K562 treated with DMSO at 1 percent for 12 hours (cell line): Measurements from ENCODE around the gene GBP7. TPM values are rescaled to one million over a fixed set of nuclear protein-coding genes. Genes with fewer than 3 reads are reported as not detected.

ENCODE experiments used
- total RNA-seq: library from RNA; unstranded; fragments of 300-600 nt; gene quantifications from 2 replicates; pipeline ENCODE4 v1.2.3, GENCODE V29; 2022; ENCODE audit not compliant: insufficient read depth

GBP7 gene, protein sequence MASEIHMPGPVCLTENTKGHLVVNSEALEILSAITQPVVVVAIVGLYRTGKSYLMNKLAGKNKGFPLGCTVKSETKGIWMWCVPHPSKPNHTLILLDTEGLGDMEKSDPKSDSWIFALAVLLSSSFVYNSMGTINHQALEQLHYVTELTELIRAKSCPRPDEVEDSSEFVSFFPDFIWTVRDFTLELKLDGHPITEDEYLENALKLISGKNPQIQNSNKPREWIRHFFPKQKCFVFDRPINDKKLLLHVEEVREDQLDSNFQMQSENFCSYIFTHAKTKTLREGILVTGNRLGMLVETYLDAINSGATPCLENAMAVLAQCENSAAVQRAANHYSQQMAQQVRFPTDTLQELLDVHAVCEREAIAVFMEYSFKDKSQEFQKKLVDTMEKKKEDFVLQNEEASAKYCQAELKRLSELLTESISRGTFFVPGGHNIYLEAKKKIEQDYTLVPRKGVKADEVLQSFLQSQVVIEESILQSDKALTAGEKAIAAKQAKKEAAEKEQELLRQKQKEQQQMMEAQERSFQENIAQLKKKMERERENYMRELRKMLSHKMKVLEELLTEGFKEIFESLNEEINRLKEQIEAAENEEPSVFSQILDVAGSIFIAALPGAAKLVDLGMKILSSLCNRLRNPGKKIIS
- total RNA-seq = not detected in 2 replicates

DNA sequence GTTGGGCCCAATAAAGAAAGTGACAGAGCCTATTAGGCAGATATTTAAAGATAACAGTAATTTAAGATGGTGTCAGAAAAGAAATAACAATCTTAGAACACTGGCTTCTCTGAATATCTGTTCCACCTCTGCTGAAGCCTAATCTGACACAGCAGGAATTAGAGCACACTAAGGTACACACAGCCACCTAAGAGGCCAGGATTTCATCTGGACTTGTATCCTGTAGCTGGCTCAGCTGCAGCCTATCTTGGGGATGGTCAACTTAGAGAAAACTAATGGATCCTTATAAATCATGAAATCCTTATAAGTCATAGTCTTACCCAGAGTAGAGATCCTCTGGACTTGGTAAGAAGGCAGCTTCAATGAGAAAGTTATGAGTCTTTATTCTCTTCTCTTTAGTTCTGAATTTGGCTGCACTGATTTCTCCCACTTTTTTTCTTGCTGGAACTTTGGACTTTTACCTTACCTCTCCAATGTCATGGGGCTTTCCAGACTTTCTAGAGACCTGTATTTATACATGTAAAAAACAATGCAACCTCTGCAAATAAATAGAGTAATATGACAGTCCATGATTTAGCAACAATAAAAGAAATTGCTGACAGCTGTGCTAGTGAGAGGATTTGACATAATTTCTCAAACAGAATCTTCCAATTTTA is at the start of gene GBP7:
TSS of gene GBP7 (minus strand) at position 403 of the 656 bp plus-strand sequence. CDS start 4,068 bp downstream, outside the sequence.

DNA sequence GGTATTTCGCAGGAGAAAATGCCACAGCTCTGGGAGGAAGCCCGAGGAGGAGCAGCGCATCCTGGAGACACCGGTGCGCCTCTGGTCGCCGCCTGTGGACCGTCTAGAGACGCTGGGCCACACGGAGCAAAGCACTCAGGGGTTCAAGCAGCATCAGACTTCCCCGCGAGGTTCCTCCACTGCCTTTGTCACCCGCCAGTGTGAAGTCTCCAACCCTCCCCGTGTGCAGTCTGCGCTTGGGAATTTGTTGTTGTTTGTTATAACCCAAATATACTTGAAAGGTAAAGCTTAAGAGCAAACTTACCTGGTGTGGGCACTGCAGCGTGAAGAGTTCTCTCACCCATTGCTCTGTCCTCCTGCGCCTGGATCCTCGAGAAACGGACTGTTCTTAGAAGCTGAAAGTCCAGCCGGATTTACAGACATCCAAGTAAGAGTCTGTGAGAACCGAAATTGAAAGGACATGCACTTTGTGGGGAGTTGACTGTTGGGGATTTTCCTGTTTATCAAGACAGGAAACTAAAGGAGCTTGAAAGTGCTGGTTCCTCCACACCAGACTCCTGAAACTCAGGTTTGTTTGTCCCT is 22.8 kb upstream of the GBP7 start, which contains the start of gene GBP4:
TSS of gene GBP4 (minus strand) at position 452 of the 582 bp plus-strand sequence. CDS start at position 344, 108 bp downstream.

DNA sequence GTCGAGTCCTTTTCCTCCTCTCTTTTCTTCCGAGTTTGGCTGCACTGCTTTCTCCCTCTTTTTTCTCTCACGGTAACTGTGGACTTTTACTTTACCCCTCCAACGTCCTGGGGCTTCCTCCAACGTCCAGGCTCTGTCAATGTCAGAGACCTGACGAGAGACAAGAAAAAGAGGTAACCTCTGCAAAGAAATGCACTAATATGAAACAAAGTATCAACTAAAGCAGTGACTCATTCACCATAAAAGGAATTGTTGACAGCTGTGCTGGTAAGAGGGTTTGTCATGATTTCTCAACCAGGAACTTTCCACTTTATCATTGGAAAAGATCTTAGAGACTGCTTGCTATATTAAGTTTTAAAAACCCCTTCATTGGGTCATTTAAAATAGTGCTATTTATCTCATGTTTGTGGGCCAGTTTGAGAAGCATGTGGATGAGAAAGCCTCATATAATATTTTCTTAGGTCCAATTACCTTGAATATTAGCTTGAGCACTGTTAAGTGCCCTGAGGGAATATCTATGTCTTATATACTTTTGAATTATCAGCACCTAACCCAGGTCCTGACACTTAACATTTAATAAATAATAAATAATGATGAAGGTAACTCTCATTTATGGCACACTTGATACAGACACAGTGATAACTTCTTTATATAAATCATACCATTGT is 49.8 kb downstream of the GBP7 start, which contains the start of gene GBP2:
TSS of gene GBP2 (minus strand) at position 202 of the 668 bp plus-strand sequence. CDS start 4,148 bp downstream, outside the sequence.

Other genes with a start within 250 kb of the GBP7 start
- 12.7 and 23.5 TPM in 2 replicates for gene KYAT3, start 183.4 kb downstream of the GBP7 start, total RNA-seq
- 2.8 and 6.2 TPM in 2 replicates for gene RBMXL1, start 183.4 kb downstream of the GBP7 start, total RNA-seq
- 0.20 TPM in 1 of 2 replicates, not detected in the other for gene GBP3, start 153.1 kb downstream of the GBP7 start, total RNA-seq
- 0.26 TPM in 1 of 2 replicates, not detected in the other for gene GBP1, start 110.8 kb downstream of the GBP7 start, total RNA-seq
- gene GBP2, start 49.9 kb downstream of the GBP7 start, total RNA-seq = 16.6 and 26.7 TPM in 2 replicates
- gene GBP4, start 22.9 kb upstream of the GBP7 start, total RNA-seq = 0.12 TPM in 1 of 2 replicates, not detected in the other
- gene GBP5, start 96.9 kb upstream of the GBP7 start, total RNA-seq = 0.90 and 2.5 TPM in 2 replicates
- not detected in 2 replicates for gene GBP6, start 188.1 kb upstream of the GBP7 start, total RNA-seq